NT2/D1 (cell line): ENCODE measurements around the gene PIP4K2C.
"Not testable (repeated sequence)": the region's sequence is repeated elsewhere in the genome, so short reads cannot be mapped to it uniquely, and the experiment has no call there.

Source experiments
- DNase-seq: peaks from one replicate; pipeline ENCODE4 v3.0.0-alpha.2; 2011; ENCODE audit warnings: low read depth, low spot score
- H3K27me3 ChIP-seq: 2 replicates; pipeline ENCODE4 v1.6.0; 2011; ENCODE audit warnings: mild to moderate bottlenecking; ENCODE audit not compliant: insufficient read length, insufficient read depth
- H3K36me3 ChIP-seq: 2 replicates; pipeline ENCODE4 v1.6.1; 2011; ENCODE audit warnings: mild to moderate bottlenecking, low read length, mixed read lengths; ENCODE audit not compliant: insufficient read depth, insufficient read length
- H3K4me1 ChIP-seq: 2 replicates; pipeline ENCODE4 v1.5.1; 2011; ENCODE audit not compliant: insufficient read depth, insufficient read length
- H3K4me3 ChIP-seq: 2 replicates; pipeline ENCODE4 v1.5.1; 2011; ENCODE audit warnings: low read depth; ENCODE audit not compliant: insufficient read length
- H3K9ac ChIP-seq: 2 replicates; pipeline ENCODE4 v1.6.0; 2011; ENCODE audit warnings: low read depth; ENCODE audit not compliant: insufficient read length
- H3K9me3 ChIP-seq: 2 replicates; pipeline ENCODE4 v1.5.1; 2011; ENCODE audit warnings: mild to moderate bottlenecking, low read length; ENCODE audit not compliant: insufficient read depth
- SUZ12 ChIP-seq: IDR thresholded peaks from 2 replicates; pipeline ENCODE4 v1.6.1; 2011; ENCODE audit not compliant: insufficient read length, insufficient read depth; ENCODE audit errors: extremely low read depth
- YY1 ChIP-seq: IDR thresholded peaks from 2 replicates; pipeline ENCODE4 v1.6.1; 2011; ENCODE audit not compliant: insufficient read length, insufficient read depth
- ZNF274 ChIP-seq: IDR thresholded peaks from 2 replicates; pipeline ENCODE4 v1.6.1; 2011; ENCODE audit warnings: mild to moderate bottlenecking, low read depth, low read length

Gene PIP4K2C

GRCh38 chr12:57568838-57569237 lies 22.2 kb upstream of the PIP4K2C start:
- Histone ChIP-seq H3K9ac (no peak overlapping the region), H3K4me1 (no peaks in the 10 kb centered on the region), H3K36me3 (peaks cover 10% of the 10 kb centered on the region), H3K4me3 (no peak overlapping the region), H3K9me3 (no peaks in the 10 kb centered on the region), H3K27me3 (no peaks in the 10 kb centered on the region)
- DNase-seq: no peak
- no peak for TF ChIP-seq YY1
- no peak for TF ChIP-seq SUZ12
- no peak for TF ChIP-seq ZNF274

GRCh38 chr12:57569858-57570257 lies 21.1 kb upstream of the PIP4K2C start:
- Histone ChIP-seq H3K4me1 (no peaks in the 10 kb centered on the region), H3K36me3 (peaks cover 10% of the 10 kb centered on the region), H3K9ac (no peak overlapping the region), H3K27me3 (no peaks in the 10 kb centered on the region), H3K4me3 (no peak overlapping the region), H3K9me3 (no peaks in the 10 kb centered on the region)
- TF ChIP-seq YY1 (no peak), SUZ12 (no peak), ZNF274 (no peak)
- no peak for DNase-seq

- peaks cover 10% of the 10 kb centered on the region for H3K36me3 ChIP-seq
- not testable (repeated sequence) for H3K4me1 ChIP-seq, H3K9ac ChIP-seq, DNase-seq, H3K4me3 ChIP-seq, H3K27me3 ChIP-seq, H3K9me3 ChIP-seq
These were observed 20.6 kb upstream of the PIP4K2C start for GRCh38 chr12:57570438-57570837.

GRCh38 chr12:57571926-57572762 lies 18.8 kb upstream of the PIP4K2C start:
- Histone ChIP-seq H3K9me3 (no peaks in the 10 kb centered on the region), H3K36me3 (peaks cover 19% of the 10 kb centered on the region), H3K9ac (no peak overlapping the region), H3K4me3 (no peak overlapping the region), H3K27me3 (no peaks in the 10 kb centered on the region), H3K4me1 (no peaks in the 10 kb centered on the region)
- no peak for TF ChIP-seq YY1
- no peak for TF ChIP-seq ZNF274
- no peak for TF ChIP-seq SUZ12
- no peak for DNase-seq

- no peak for DNase-seq
- Histone ChIP-seq H3K9ac (no peak overlapping the region), H3K9me3 (no peaks in the 10 kb centered on the region), H3K36me3 (peaks cover 22% of the 10 kb centered on the region), H3K4me1 (no peaks in the 10 kb centered on the region), H3K27me3 (no peaks in the 10 kb centered on the region), H3K4me3 (no peak overlapping the region)
- TF ChIP-seq YY1: no peak
- TF ChIP-seq ZNF274: no peak
- TF ChIP-seq SUZ12: no peak
These were observed 16.2 kb upstream of the PIP4K2C start for GRCh38 chr12:57574795-57575194.

- Histone ChIP-seq H3K4me3 (no peak overlapping the region), H3K36me3 (peaks cover 19% of the 10 kb centered on the region), H3K27me3 (no peaks in the 10 kb centered on the region), H3K4me1 (peaks cover 2% of the 10 kb centered on the region), H3K9ac (no peak overlapping the region), H3K9me3 (no peaks in the 10 kb centered on the region)
- DNase-seq: no peak
- no peak for TF ChIP-seq ZNF274
- no peak for TF ChIP-seq YY1
These were observed 15.0 kb upstream of the PIP4K2C start for GRCh38 chr12:57575771-57576612.

GRCh38 chr12:57576613-57577160 lies 14.3 kb upstream of the PIP4K2C start:
- H3K36me3 ChIP-seq: peaks cover 19% of the 10 kb centered on the region

More at GRCh38 chr12:57576613-57577160, 14.3 kb upstream of the PIP4K2C start:
- no peak for TF ChIP-seq SUZ12
- no peak for TF ChIP-seq ZNF274
- no peak for TF ChIP-seq YY1
- no peak overlapping the region for H3K9ac ChIP-seq
- peaks cover 2% of the 10 kb centered on the region for H3K4me1 ChIP-seq
- no peak overlapping the region for H3K4me3 ChIP-seq
- H3K9me3 ChIP-seq: no peaks in the 10 kb centered on the region
- DNase-seq: no peak
- no peaks in the 10 kb centered on the region for H3K27me3 ChIP-seq
